GM12865 (cell line): Measurements from ENCODE around the gene ZC3H7B.

ENCODE experiments used
- DNase-seq: peaks from one replicate; pipeline ENCODE4 v3.0.0; 2010; ENCODE audit warnings: low read depth
- H3K4me3 ChIP-seq: 2 replicates; pipeline ENCODE4 v1.5.1; 2011; ENCODE audit warnings: mild to moderate bottlenecking, low read depth, low read length, control low read depth
- CTCF ChIP-seq: IDR thresholded peaks from 2 replicates; pipeline ENCODE4 v1.5.1; 2011; ENCODE audit warnings: low read length, control low read depth, low read depth, inconsistent platforms; ENCODE audit not compliant: insufficient read depth; ENCODE audit errors: missing control alignments

The ZC3H7B gene

GRCh38 chr22:41354979-41355378 lies 53.7 kb downstream of the ZC3H7B start:
- no peak for DNase-seq
- no peak overlapping the region for H3K4me3 ChIP-seq
- TF ChIP-seq CTCF: no peak

GRCh38 chr22:41355895-41356294 lies 54.6 kb downstream of the ZC3H7B start:
- TF ChIP-seq CTCF: no peak
- H3K4me3 ChIP-seq: no peak overlapping the region
- no peak for DNase-seq

- no peak for TF ChIP-seq CTCF
- DNase-seq: no peak
- H3K4me3 ChIP-seq: no peak overlapping the region
Observed at GRCh38 chr22:41356430-41357028, 55.2 kb downstream of the ZC3H7B start.

- H3K4me3 ChIP-seq: no peak overlapping the region
- no peak for DNase-seq
- no peak for TF ChIP-seq CTCF
Observed at GRCh38 chr22:41357191-41357590, 55.9 kb downstream of the ZC3H7B start.

- TF ChIP-seq CTCF: no peak
- no peak for DNase-seq
- no peak overlapping the region for H3K4me3 ChIP-seq
Observed at GRCh38 chr22:41358927-41359326, 57.6 kb downstream of the ZC3H7B start.

GRCh38 chr22:41359376-41359775 lies 58.1 kb downstream of the ZC3H7B start:
- no peak for TF ChIP-seq CTCF
- H3K4me3 ChIP-seq: no peak overlapping the region
- no peak for DNase-seq

GRCh38 chr22:41360126-41360525 lies 58.8 kb downstream of the ZC3H7B start:
- no peak overlapping the region for H3K4me3 ChIP-seq
- DNase-seq: no peak

More at GRCh38 chr22:41360126-41360525, 58.8 kb downstream of the ZC3H7B start:
- TF ChIP-seq CTCF: no peak
